Fibroblast of mammary gland (primary cell): ENCODE data around the gene PPA2.

Experiments used
- DNase-seq: peaks from one replicate; pipeline ENCODE4 v3.0.0-alpha.2; 2010; ENCODE audit warnings: low read depth
- H3K4me3 ChIP-seq: 2 replicates; pipeline ENCODE4 v1.5.1; 2011; ENCODE audit warnings: low read depth, mild to moderate bottlenecking, low read length, moderate library complexity; ENCODE audit not compliant: control insufficient read depth
- CTCF ChIP-seq: conservative IDR thresholded peaks from 2 replicates; pipeline ENCODE4 v1.5.1; 2011; ENCODE audit warnings: low read depth, low read length, inconsistent platforms; ENCODE audit not compliant: control insufficient read depth, insufficient read depth

The PPA2 gene

GRCh38 chr4:105504744-105505143, 30.9 kb upstream of the PPA2 start:
- no peak for TF ChIP-seq CTCF
- DNase-seq, result peak; percentile 4

GRCh38 chr4:105503484-105503883, 29.6 kb upstream of the PPA2 start:
- H3K4me3 ChIP-seq, result no peak overlapping the region
- DNase-seq, result no peak
- TF ChIP-seq CTCF, result no peak

More at GRCh38 chr4:105504744-105505143, 30.9 kb upstream of the PPA2 start:
- no peak overlapping the region for H3K4me3 ChIP-seq

GRCh38 chr4:105496899-105497298, 23.0 kb upstream of the PPA2 start:
- DNase-seq, result no peak
- H3K4me3 ChIP-seq, result no peak overlapping the region
- no peak for TF ChIP-seq CTCF

GRCh38 chr4:105495667-105496066, 21.8 kb upstream of the PPA2 start:
- H3K4me3 ChIP-seq, result no peak overlapping the region
- TF ChIP-seq CTCF, result no peak

GRCh38 chr4:105490523-105490922, 16.7 kb upstream of the PPA2 start:
- no peak for TF ChIP-seq CTCF
- no peak for DNase-seq
- H3K4me3 ChIP-seq, result no peak overlapping the region

More at GRCh38 chr4:105495667-105496066, 21.8 kb upstream of the PPA2 start:
- no peak for DNase-seq

GRCh38 chr4:105483840-105484239, 10.0 kb upstream of the PPA2 start:
- H3K4me3 ChIP-seq, result no peak overlapping the region
- no peak for DNase-seq
- no peak for TF ChIP-seq CTCF

GRCh38 chr4:105474099-105474518, 247 bp upstream of the PPA2 start:
- peak; percentile 55 for TF ChIP-seq CTCF
- DNase-seq, result peak; percentile 78
- H3K4me3 ChIP-seq, result peak overlapping the region; percentile 93
